ENCODE measurements around the gene PSMD9. TPM values are rescaled to one million over a fixed set of nuclear protein-coding genes. Genes with fewer than 3 reads are reported as not detected.
"Not testable (repeated sequence)": the region's sequence is repeated elsewhere in the genome, so short reads cannot be mapped to it uniquely, and the experiment has no call there.

The PSMD9 gene
- total RNA-seq, 4 donors from 2014 or later, result 21.7 to 57.3 (median 46.2) TPM

DNA sequence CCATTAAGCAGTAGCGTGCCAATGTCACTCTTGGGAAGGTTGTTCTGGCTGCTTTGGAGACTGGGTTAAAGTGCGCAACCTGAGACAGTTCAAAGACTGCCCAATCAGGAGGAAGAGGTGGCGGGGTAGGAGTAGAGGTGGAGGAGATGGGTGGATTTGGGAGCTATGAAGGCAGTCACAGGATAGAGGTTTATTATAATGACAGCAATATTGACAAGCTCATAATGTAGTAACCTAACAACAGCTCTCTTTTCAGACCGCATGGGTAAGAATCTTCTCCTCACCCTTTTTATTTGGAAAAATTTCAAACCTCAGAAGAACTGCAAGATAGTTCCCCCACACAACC lies 5.3 kb upstream of the PSMD9 start:
- WGBS, 2 donors (ENCODE audit: low coverage in 1 of 2), result 43 to 57% methylated on average over 4 of the region's 4 CpGs
- intact Hi-C loops (cut with DNase I; ENCODE audit: low total_unique reads), result no loop called here

DNA sequence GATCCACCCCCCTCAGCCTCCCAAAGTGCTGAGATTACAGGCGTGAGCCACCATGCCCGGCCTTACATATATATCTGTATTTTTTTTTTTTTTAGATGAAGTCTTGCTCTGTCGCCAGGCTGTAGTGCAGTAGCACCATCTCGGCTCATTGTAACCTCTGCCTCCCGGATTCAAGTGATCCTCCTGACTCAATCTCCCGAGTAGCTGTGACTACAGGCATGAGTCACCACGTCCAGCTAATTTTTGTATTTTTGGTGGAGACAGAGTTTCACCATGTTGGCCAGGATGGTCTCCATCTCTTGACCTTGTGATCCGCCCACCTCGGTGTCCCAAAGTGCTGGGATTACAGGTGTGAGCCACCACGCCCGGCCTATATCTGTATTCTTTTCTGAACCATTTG lies 3.5 kb upstream of the PSMD9 start:
- in situ Hi-C loops (cut with MboI; ENCODE audit: low pct_ligation_motif_present in 1 of 4, low pct_unique_long_range_greater_than_20kb in 1 of 4, low sequenced_read_pairs in 3 of 4), result loop anchor here in 2 of 4 donors (10.0 kb wide), 2 partner anchors 90 to 190 kb away; partner anchors contain the start of gene RHOF (in 1 of the 2)
- H3K27me3 ChIP-seq; intact Hi-C loops (cut with DNase I; ENCODE audit: low total_unique reads); H3K9me3 ChIP-seq; DNase-seq; H3K36me3 ChIP-seq; H3K27ac ChIP-seq; H3K4me3 ChIP-seq: not testable (repeated sequence)
- WGBS, 2 donors (ENCODE audit: low coverage in 1 of 2), result 86% methylated on average over 2 to 11 of the region's 11 CpGs
- peaks cover 9 to 15% (median 13%) of the 10 kb centered on the region in 4 donors for H3K4me1 ChIP-seq

More for the DNA sequence above, 5.3 kb upstream of the PSMD9 start:
- no peak for DNase-seq
- no peaks in the 10 kb centered on the region for H3K36me3 ChIP-seq
- no peaks in the 10 kb centered on the region for H3K27me3 ChIP-seq
- TF ChIP-seq EP300 (IDR thresholded peaks at IDR 0.05; ENCODE audit: low read depth) (no peak), POLR2AphosphoS5 (IDR thresholded peaks at IDR 0.05) (no peak), POLR2A (IDR thresholded peaks at IDR 0.05) (no peak)
- TF ChIP-seq, protein P1, sequence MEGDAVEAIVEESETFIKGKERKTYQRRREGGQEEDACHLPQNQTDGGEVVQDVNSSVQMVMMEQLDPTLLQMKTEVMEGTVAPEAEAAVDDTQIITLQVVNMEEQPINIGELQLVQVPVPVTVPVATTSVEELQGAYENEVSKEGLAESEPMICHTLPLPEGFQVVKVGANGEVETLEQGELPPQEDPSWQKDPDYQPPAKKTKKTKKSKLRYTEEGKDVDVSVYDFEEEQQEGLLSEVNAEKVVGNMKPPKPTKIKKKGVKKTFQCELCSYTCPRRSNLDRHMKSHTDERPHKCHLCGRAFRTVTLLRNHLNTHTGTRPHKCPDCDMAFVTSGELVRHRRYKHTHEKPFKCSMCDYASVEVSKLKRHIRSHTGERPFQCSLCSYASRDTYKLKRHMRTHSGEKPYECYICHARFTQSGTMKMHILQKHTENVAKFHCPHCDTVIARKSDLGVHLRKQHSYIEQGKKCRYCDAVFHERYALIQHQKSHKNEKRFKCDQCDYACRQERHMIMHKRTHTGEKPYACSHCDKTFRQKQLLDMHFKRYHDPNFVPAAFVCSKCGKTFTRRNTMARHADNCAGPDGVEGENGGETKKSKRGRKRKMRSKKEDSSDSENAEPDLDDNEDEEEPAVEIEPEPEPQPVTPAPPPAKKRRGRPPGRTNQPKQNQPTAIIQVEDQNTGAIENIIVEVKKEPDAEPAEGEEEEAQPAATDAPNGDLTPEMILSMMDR (IDR thresholded peaks at IDR 0.05), result no peak
- H3K4me3 ChIP-seq, result no peak overlapping the region
- no peaks in the 10 kb centered on the region for H3K9me3 ChIP-seq
- in situ Hi-C loops (cut with MboI; ENCODE audit: low pct_ligation_motif_present in 1 of 4, low pct_unique_long_range_greater_than_20kb in 1 of 4, low sequenced_read_pairs in 3 of 4), result loop anchor here in 2 of 4 donors (10.0 kb wide), 2 partner anchors 88 to 188 kb away; partner anchors contain the start of gene RHOF (in 1 of the 2)
- no peak overlapping the region for H3K27ac ChIP-seq
- H3K4me1 ChIP-seq, result peaks cover 0 to 4% (median 2%) of the 10 kb centered on the region in 4 donors

DNA sequence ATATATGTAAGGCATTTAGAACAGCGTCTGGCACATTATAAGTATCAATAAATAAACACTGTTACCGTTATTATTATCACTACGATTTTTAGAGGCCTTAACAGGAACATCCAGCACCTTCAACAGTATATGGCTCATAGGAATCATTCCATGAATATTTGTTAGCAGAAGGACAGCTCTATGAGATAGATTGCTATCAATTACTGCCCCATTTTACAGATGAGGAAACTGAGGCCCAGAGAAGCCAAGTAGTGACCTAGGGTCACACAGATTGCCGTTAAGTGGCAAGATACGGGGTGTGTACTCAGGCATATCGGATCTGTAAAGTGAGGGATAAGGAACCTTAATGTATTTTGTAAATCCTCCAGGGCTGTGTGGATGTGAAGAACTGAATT lies 510 bp upstream of the PSMD9 start:
- no peak for DNase-seq
- no peak for TF ChIP-seq POLR2A (IDR thresholded peaks at IDR 0.05)
- TF ChIP-seq, protein P1 (IDR thresholded peaks at IDR 0.05), result peak in 1 of 5 experiments; percentile 24
- TF ChIP-seq EP300 (IDR thresholded peaks at IDR 0.05; ENCODE audit: low read depth), result no peak
- Histone ChIP-seq H3K4me3 (peak overlapping the region; percentile 27 to 87 (median 74)), H3K36me3 (no peaks in the 10 kb centered on the region), H3K27ac (peak overlapping the region; percentile 97 to 99 (median 98)), H3K9me3 (no peaks in the 10 kb centered on the region), H3K4me1 (peaks cover 18 to 39% (median 21%) of the 10 kb centered on the region in 4 donors), H3K27me3 (no peaks in the 10 kb centered on the region)
- 52 to 67% methylated on average over 3 to 6 of the region's 6 CpGs for WGBS, 2 donors (ENCODE audit: low coverage in 1 of 2)
- intact Hi-C loops (cut with DNase I; ENCODE audit: low total_unique reads), result loop anchor here (2.0 kb wide), 1 partner anchor 93 kb away; no protein-coding TSS in a partner anchor
- in situ Hi-C loops (cut with MboI; ENCODE audit: low pct_ligation_motif_present in 1 of 4, low pct_unique_long_range_greater_than_20kb in 1 of 4, low sequenced_read_pairs in 3 of 4), result loop anchor here in 2 of 4 donors (10.0 kb wide), 2 partner anchors 93 to 193 kb away; partner anchors contain the start of gene RHOF (in 1 of the 2)

DNA sequence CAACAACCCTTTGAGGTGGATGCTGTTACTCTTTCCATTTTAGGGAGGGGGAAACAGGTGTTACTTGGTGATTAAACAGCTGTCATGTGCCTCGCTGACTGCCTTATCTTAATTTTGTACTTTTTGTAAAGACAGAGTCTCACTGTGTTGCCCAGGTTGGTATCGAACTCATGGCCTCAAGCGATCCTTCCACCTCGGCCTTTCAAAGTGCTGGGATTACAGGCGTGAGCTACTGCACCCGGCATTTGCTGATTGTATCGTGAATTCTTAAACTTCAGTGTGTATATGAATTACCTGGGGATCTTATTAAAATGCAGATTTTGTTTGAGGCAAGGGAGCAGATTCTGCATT lies 659 bp downstream of the PSMD9 start:
- intact Hi-C loops (cut with DNase I; ENCODE audit: low total_unique reads), result loop anchor here (2.0 kb wide), 1 partner anchor 94 kb away; no protein-coding TSS in a partner anchor
- 0 to 4% methylated on average over 3 to 7 of the region's 7 CpGs for whole genome bisulfite sequencing, 2 donors (ENCODE audit: low coverage in 1 of 2)

DNA sequence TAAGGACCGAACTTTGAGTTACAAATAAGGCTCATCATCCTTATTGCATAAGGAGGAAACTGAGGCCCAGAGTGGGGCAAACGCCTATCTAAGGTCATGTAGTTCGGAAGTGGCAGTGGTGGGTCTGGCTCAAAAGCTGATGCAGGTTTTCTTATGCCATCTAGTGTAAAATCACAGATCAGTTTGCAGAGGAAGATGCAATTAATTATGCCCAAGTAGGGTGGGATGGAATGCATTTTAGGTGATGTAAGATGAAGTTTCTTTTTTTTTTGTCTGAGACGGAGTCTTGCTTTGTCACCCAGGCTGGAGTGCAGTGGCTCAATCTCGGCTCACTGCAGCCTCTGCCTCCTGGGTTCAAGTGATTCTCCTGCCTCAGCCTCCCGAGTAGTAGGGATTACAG lies 1.1 kb downstream of the PSMD9 start:
- 53% methylated on average over 6 of the region's 6 CpGs; no CpG with 5 or more reads in 1 of the 2 donors for WGBS, 2 donors (ENCODE audit: low coverage in 1 of 2)
- intact Hi-C loops (cut with DNase I; ENCODE audit: low total_unique reads), result loop anchor here (2.0 kb wide), 1 partner anchor 95 kb away; no protein-coding TSS in a partner anchor
- H3K9me3 ChIP-seq, H3K27me3 ChIP-seq, H3K36me3 ChIP-seq, DNase-seq: not testable (repeated sequence)
- H3K27ac ChIP-seq, result peak overlapping the region; percentile 97 to 99 (median 98)
- in situ Hi-C loops (cut with MboI; ENCODE audit: low pct_ligation_motif_present in 1 of 4, low pct_unique_long_range_greater_than_20kb in 1 of 4, low sequenced_read_pairs in 3 of 4), result loop anchor here in 2 of 4 donors (10.0 kb wide), 2 partner anchors 95 to 195 kb away; partner anchors contain the start of gene RHOF (in 1 of the 2)
- peaks cover 21 to 55% (median 30%) of the 10 kb centered on the region in 4 donors for H3K4me1 ChIP-seq
- peak overlapping the region; percentile 67 to 87 (median 84) for H3K4me3 ChIP-seq

More for the DNA sequence above, 659 bp downstream of the PSMD9 start:
- Histone ChIP-seq H3K4me1 (peaks cover 21 to 51% (median 28%) of the 10 kb centered on the region in 4 donors), H3K9me3 (no peaks in the 10 kb centered on the region), H3K27me3 (no peaks in the 10 kb centered on the region), H3K36me3 (no peaks in the 10 kb centered on the region), H3K4me3 (peak overlapping the region; percentile 67 to 87 (median 84)), H3K27ac (peak overlapping the region; percentile 97 to 99 (median 98))
- no peak for TF ChIP-seq EP300 (IDR thresholded peaks at IDR 0.05; ENCODE audit: low read depth)
- TF ChIP-seq, protein P1 (IDR thresholded peaks at IDR 0.05), result no peak
- no peak for TF ChIP-seq POLR2AphosphoS5 (IDR thresholded peaks at IDR 0.05)
- no peak for TF ChIP-seq POLR2A (IDR thresholded peaks at IDR 0.05)
- in situ Hi-C loops (cut with MboI; ENCODE audit: low pct_ligation_motif_present in 1 of 4, low pct_unique_long_range_greater_than_20kb in 1 of 4, low sequenced_read_pairs in 3 of 4), result loop anchor here in 2 of 4 donors (10.0 kb wide), 2 partner anchors 94 to 194 kb away; partner anchors contain the start of gene RHOF (in 1 of the 2)
- no peak for DNase-seq

All from transverse colon (tissue), 4 donors.